Esophagus squamous epithelium (tissue), 4 donors: ENCODE data around the gene MADCAM1.

Experiments used
- CTCF ChIP-seq, 6 experiments: fragments of 450-650 bp in 4 of 6; fragments of 200-600 bp in 2 of 6; sonication (generic) in 2 of 6; IDR thresholded peaks; one replicate each; pipeline ENCODE4 v1.5.1; 2016 to 2019; ENCODE audit warnings: antibody characterized with exemption in 6 of 6, mild to moderate bottlenecking in 4 of 6, moderate library complexity in 4 of 6
- POLR2A ChIP-seq, 4 donors: fragments of 450-650 bp; IDR thresholded peaks; one replicate each; pipeline ENCODE4 v1.6.1; 2017; ENCODE audit warnings: antibody characterized with exemption in 4 of 4, mild to moderate bottlenecking in 4 of 4, moderate library complexity in 3 of 4

DNA sequence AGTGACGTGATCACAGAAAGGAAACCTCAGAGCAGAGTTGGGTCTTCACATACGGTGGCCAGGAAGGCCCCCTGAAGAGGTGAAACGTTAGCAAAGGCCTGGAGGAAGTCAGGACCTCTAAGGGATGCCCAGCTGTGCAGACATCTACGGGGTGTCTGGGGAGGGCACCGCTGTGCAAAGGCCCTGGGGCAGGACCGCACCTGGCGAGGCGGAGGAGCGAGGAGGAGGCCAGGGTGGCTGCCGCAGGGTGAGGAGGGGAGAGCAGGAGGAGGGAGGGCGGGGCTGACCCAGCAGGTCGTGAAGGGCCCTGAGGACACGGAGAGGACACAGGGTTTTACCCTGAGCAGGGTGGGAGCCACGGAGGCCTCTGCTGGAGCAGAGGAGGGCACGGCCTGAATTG, 11.8 kb upstream of the MADCAM1 start:
- TF ChIP-seq CTCF (IDR thresholded peaks at IDR 0.05): no peak
- no peak for TF ChIP-seq POLR2A (IDR thresholded peaks at IDR 0.05)
